HFF-Myc (cell line): ENCODE results near the gene ZNF423.

Source experiments
- DNase-seq: peaks from one replicate; pipeline ENCODE4 v3.0.0-alpha.2; 2011; ENCODE audit warnings: low read depth; ENCODE audit errors: extremely low read depth
- H3K4me3 ChIP-seq: replicated peaks from 2 replicates; pipeline ENCODE4 v1.5.1; 2011; ENCODE audit warnings: low read depth, mild to moderate bottlenecking, control low read depth, low read length
- CTCF ChIP-seq: IDR thresholded peaks from 2 replicates; pipeline ENCODE4 v1.5.1; 2012; ENCODE audit warnings: mild to moderate bottlenecking, low read depth, low read length, control low read depth; ENCODE audit errors: missing control alignments

ZNF423 gene

GRCh38 chr16:49466881-49467280 is 389.0 kb downstream of the ZNF423 start:
- DNase-seq, result no peak
- TF ChIP-seq CTCF, result no peak
- H3K4me3 ChIP-seq, result no peak overlapping the region

GRCh38 chr16:49466529-49466831 is 389.4 kb downstream of the ZNF423 start:
- H3K4me3 ChIP-seq, result no peak overlapping the region
- TF ChIP-seq CTCF, result no peak
- DNase-seq, result no peak

GRCh38 chr16:49465661-49466528 is 390.0 kb downstream of the ZNF423 start:
- no peak for DNase-seq
- no peak overlapping the region for H3K4me3 ChIP-seq
- no peak for TF ChIP-seq CTCF

- H3K4me3 ChIP-seq, result no peak overlapping the region
- peak; percentile 56 for TF ChIP-seq CTCF
- no peak for DNase-seq
These were observed 390.9 kb downstream of the ZNF423 start for GRCh38 chr16:49464877-49465504.

- TF ChIP-seq CTCF, result no peak
- no peak for DNase-seq
- no peak overlapping the region for H3K4me3 ChIP-seq
These were observed 391.8 kb downstream of the ZNF423 start for GRCh38 chr16:49464093-49464492.

- H3K4me3 ChIP-seq, result no peak overlapping the region
- no peak for DNase-seq
- TF ChIP-seq CTCF, result no peak
These were observed 392.4 kb downstream of the ZNF423 start for GRCh38 chr16:49463529-49463928.

GRCh38 chr16:49462989-49463371 is 392.9 kb downstream of the ZNF423 start:
- TF ChIP-seq CTCF, result no peak
- DNase-seq, result no peak
- no peak overlapping the region for H3K4me3 ChIP-seq
